ENCODE data around the gene GSG1L.
"Not testable (repeated sequence)": the region's sequence is repeated elsewhere in the genome, so short reads cannot be mapped to it uniquely, and the experiment has no call there.

GSG1L gene

GRCh38 chr16:27753563-27753962 is 310.0 kb downstream of the GSG1L start:
- no peak for DNase-seq (ENCODE audit: low spot score)

- DNase-seq (ENCODE audit: low spot score): no peak
These were observed 311.3 kb downstream of the GSG1L start for GRCh38 chr16:27752241-27752640.

GRCh38 chr16:27751676-27752075 is 311.8 kb downstream of the GSG1L start:
- DNase-seq (ENCODE audit: low spot score): no peak

GRCh38 chr16:27751233-27751632 is 312.3 kb downstream of the GSG1L start:
- no peak for DNase-seq (ENCODE audit: low spot score)

GRCh38 chr16:27749946-27750345 is 313.6 kb downstream of the GSG1L start:
- no peak for DNase-seq (ENCODE audit: low spot score)

- no peak for DNase-seq (ENCODE audit: low spot score)
These were observed 314.0 kb downstream of the GSG1L start for GRCh38 chr16:27749547-27749875.

- peak; percentile 10 for DNase-seq (ENCODE audit: low spot score)
These were observed 314.5 kb downstream of the GSG1L start for GRCh38 chr16:27748868-27749546.

GRCh38 chr16:27747946-27748345 is 315.6 kb downstream of the GSG1L start:
- DNase-seq (ENCODE audit: low spot score): no peak

GRCh38 chr16:27746076-27746855 is 317.2 kb downstream of the GSG1L start:
- DNase-seq (ENCODE audit: low spot score): no peak

GRCh38 chr16:27745348-27745747 is 318.2 kb downstream of the GSG1L start:
- peak; percentile 14 for DNase-seq (ENCODE audit: low spot score)

GRCh38 chr16:27743963-27744362 is 319.6 kb downstream of the GSG1L start:
- no peak for DNase-seq (ENCODE audit: low spot score)

- DNase-seq (ENCODE audit: low spot score): not testable (repeated sequence)
These were observed 320.5 kb downstream of the GSG1L start for GRCh38 chr16:27743001-27743400.

GRCh38 chr16:27742333-27742732 is 321.2 kb downstream of the GSG1L start:
- no peak for DNase-seq (ENCODE audit: low spot score)

GRCh38 chr16:27740496-27741201 is 322.9 kb downstream of the GSG1L start:
- DNase-seq (ENCODE audit: low spot score): no peak

- peak; percentile 41 for DNase-seq (ENCODE audit: low spot score)
These were observed 323.7 kb downstream of the GSG1L start for GRCh38 chr16:27739606-27740357.

- no peak for DNase-seq (ENCODE audit: low spot score)
These were observed 324.9 kb downstream of the GSG1L start for GRCh38 chr16:27738596-27738995.
